ENCODE measurements around the gene CELSR1.

Gene CELSR1

DNA sequence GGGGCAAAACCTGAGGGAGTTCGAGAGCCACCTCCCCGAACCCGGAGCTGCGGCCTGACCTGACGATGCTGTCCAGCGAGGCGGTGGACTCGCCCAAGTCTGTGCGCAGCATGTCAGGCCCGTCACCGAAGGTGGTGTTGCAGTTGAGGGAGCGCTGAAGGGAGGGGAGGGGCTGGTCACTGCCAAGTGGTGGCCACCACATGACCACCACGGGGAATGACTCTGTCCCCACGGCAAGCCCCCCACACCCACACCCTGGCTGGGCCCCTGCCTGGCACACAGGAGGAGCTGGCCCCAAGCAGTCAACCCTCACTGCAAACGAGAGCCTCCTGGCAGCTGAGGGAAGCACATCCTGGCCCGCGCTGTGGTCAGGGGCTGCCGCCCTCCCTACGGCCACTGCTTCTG is 171.1 kb downstream of the CELSR1 start:
- DNase-seq (ENCODE audit: low read depth in 2 of 2) = no peak

DNA sequence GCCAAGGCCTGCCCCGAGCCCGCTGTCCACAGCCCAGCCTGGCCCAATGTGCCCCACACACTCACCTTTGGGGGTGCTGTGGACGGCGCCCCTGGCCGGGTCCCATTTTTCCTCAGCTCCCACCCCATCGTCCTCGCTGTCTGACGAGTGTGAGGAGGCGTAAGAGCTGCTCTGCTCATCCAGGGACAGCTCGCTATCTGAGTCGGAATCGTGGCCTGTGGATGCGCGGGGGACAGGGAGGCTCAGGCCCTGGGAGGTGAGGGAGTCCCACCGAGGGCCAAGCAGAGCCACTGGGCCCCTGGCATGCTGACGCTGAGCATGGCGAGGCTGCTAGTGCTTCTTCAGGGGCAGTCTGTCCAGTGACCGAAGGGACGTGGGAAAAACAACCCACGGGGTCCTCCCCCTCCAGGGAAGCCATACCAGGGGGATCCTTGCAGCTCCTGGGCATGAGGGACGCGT is 172.2 kb downstream of the CELSR1 start:
- DNase-seq (ENCODE audit: low read depth in 2 of 2) = no peak

DNA sequence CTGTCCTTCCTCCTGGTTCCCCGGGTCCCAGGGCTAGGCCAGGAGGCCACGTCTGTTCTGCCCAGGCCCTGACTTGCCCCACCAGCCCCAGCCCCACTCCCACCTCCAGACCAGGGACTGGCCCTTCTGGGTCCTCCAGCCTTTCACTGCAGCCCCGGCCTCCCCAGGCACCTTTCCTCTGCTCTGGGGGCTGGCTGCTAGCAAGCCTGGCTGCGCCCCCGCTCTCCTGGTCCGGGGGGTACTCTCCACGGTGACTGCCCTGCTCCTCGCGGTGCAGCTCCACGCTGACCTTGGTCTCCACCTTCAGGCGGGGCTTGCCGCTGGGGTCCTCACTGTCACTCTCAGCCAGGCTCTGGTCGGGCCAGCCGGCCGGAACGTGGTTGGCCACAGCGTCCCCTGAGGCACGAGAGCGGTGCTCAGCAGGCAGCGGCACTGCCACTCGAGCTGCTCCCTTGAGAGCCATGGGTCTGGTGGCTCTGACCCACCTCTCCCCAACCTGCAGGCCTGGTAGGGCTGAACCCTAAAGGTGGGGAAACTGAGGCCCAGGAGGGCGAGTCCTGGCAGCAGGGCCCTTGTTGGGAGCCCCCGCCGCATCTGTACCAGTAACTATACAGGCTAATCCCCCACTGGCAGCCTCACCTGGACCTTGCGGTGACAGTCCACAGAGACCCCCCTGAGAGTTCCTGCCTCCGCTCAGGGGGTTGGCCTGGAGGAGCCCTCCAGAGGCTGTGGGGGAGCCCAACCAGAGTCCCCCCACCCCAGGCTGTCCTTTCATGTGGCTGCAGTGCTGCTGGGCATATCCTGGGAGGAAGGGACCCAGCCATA is 172.9 kb downstream of the CELSR1 start:
- no peak for DNase-seq (ENCODE audit: low read depth in 2 of 2)

DNA sequence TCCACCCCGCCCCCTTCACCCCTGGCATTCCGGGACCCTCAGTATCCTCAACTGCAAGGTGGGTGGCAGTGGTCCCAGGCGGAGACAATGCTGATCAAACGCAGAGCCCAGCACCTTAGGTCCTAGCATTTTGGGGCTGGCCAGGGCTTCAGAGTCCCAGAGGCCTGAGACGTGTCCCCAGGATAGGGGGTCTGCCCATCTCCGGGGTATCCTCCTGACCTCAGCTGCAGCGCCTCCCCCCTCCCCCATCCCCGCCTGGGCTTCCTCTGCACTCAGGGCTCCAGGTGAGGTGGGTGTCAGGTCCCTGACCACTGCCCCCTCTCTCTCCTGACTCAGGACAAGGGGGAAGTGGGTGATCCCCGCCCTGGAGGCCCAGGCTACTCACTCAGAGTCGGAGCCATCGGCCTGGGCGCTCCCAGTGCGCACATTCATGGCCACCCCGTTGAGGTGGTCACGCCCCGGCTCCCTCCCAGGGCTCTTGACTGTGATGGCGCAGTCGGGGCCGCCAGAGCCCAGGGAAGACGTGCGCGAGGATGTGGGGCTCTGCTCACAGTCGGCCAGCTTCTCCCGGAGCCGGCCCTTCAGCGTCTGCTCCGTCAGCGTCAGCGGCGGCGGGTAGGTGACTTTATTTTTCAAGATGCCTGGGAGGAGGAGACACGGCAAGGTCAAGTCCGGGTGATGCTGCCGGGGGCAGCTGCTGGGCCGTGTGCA is 173.7 kb downstream of the CELSR1 start:
- no peak for DNase-seq (ENCODE audit: low read depth in 2 of 2)

DNA sequence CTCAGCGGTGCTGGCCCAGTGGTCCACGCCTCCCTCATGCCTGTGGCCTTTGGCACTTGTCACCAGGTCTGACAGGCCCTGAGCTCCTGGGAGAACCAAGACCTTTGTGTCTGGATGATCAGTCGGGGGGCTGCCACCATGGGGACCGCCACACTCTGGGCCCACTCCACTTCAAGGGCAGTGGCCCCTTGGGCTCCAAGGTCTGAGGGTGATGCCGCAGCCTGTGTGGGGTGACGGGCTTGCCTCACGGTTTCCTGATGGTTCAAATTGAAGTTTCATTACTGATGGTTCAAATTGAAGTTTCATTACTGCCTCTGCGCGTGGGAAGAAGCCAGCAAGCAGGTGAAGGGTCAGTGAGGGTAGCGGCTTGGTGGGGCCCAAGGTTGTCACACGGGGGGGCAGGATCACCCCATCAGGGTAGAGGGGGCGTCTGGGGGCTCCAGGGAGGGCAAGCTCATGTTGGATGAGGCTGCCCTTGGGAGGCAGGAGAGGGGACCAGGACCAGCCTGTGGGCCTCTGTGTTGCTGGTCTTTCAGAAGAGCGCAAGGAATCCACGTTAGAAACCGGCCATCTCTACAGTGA is 174.4 kb downstream of the CELSR1 start:
- no peak for DNase-seq (ENCODE audit: low read depth in 2 of 2)

DNA sequence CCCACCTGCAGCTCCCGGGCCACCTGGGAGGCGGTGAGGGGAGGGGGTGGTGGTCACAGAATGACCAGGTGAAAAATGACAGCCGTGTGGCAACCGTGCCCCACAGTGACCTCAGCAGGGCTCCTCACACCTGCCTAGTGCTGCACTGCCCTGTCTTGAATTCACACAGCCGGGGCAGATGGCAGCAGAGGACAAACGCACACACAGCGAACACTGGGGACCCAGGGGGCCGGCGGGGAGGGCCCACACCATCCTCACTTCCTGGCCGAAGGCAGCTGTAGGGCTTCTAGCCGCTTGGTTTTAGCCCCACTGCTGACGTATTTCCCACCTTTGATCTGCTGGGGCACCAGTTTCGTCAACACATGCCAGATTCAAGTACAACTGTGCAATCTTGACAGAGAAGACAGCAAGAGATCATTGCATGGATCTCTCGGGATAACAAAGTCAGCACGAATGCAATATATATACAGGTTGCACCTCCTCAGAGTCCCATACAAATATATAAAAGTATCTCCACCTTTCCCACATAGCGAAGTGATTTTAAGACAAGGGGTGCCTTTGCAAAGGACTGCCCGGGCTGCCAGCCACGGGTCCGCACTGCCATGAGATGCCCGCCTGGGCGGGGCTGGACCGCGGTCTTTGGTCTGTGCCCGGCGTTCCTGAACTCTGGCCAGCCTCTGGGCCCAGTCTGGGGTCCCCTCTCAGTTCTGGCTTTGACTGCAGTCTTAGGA is 175.1 kb downstream of the CELSR1 start:
- DNase-seq (ENCODE audit: low read depth in 2 of 2) = no peak

DNA sequence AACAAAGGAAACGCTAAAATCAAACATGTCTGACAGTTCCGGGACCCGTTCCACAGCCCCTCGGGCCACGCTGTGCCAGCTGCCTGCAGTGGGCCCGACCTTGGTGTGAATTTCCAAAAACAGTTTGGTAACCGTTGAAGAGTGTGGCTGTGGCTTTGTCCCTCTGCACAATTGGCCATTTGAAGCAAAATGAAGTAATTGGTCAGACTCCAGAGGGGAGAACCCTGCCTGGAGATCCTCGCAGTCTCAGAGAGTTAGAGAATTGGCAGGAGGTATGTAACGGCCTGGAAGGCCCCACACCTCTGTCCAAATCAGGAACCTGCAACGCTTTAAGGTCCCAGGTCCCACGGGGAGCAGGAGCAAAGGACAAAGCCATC is 175.6 kb downstream of the CELSR1 start:
- no peak for DNase-seq (ENCODE audit: low read depth in 2 of 2)

DNA sequence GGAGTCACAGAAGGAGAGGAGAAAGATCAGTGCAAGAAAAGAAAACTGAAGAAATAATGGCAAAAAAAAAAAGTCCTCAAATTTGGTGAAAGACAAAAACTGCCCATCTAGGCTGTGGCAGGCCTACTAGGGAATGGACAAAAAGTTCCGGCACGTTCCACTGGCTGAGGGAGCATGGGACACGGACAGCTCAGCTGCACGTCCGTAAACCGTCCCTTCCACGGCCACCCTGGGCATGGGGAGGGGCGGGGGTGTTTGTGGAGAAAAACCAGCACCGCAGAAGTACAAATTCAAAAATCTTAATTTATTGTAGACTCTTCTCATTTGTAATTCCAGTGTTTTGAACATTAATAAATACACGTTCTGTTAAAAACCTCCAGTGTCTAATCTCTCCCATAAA is 176.5 kb downstream of the CELSR1 start:
- no peak for DNase-seq (ENCODE audit: low read depth in 2 of 2)

DNA sequence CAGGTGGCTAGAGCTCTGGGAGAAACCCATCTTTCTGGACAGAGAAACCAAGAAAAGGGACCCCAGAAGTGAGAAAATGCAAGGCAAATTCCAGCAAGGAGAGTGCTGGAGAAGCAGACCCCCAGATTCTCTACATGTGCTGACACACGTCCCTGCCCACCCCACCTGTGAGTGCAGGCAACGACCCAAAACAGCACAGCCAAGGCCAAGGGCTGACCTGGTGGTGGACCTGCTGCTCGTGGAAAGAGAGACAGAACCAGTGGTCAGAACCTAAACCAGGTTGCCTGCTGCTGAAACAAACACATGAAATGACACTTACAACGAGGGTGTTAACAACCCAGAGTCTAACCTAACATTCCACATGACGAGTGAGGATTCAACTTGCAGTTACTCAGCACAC is 177.3 kb downstream of the CELSR1 start:
- no peak for DNase-seq (ENCODE audit: low read depth in 2 of 2)

DNA sequence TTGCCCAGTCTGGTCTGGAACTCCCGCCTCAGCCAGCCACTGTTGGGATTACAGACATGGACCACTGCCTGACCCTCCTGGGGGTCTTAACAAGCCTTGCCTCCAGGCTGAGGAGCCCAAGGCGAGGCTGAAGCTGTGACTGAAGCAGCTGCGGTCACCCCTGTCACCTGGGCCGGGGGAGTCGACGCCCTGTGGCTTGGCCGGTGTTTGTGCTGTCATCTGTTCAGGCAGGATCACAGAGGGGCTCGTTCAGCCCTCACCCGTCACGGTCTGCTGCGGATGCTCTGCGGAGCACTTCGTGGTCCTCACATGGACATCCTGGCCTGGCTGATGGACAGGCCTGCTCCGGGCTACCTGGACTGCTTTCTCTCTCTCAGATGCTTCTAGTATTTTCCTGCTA is 178.1 kb downstream of the CELSR1 start:
- DNase-seq (ENCODE audit: low read depth in 2 of 2) = no peak

DNA sequence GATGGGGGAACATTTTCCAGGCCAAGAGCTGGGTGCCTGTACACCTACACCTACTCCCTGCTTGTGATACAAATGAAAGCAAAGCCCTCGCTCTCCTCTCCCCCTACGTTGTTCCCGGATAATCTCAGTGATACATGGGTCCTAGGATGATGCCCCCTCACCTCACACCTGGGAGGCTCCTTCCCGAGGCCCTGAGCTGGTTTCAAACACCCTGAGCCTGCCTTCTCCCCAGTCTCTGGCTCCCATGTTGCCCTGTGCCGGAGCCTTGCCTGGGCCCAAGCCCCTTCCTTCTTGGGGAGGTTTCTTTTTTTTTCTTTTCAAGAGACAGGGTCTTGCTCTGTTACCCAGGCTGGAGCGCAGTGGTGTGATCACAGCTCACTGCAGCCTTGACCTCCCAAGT is 178.7 kb downstream of the CELSR1 start:
- no peak for DNase-seq (ENCODE audit: low read depth in 2 of 2)

DNA sequence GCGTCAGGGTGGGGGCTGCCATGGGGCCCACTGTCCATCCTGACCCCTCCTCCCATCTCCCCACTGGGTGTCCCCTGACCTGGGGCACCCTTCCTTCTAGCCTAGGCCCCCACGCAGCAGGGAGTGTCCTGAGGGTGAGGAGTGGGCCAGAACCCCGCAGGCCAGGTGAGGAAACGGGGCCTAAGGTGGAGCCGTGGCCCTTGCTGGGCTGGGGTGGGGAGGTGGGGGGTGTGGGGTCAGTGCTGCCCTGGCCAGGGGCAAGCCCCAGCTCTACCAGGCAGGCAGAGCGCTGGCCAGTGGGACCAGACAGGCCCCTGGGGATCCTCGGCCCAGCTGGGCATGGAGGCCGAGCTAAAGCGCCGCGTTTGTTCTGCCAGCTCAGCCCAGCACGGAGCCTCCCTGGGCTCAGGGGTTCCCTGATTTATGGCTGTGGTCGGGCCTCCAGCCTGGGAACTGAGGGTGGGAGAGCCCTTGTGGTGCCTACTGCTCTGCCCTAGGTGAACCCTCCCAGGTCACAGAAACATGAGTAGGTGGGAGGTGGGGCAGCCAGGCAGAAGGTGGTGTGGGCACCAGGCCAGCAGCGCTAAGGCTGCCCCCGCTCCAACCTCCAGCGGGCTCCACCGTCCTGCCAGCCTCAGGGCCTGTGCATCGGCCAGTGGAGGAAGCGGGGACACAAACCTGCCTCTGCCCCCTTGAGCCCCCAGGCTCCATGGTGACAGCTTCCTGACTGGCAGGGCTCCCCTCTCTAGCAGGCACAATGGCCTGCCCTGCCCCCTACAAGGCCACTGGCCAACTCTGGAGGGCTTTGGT is 179.5 kb downstream of the CELSR1 start:
- DNase-seq (ENCODE audit: low read depth in 2 of 2) = no peak

DNA sequence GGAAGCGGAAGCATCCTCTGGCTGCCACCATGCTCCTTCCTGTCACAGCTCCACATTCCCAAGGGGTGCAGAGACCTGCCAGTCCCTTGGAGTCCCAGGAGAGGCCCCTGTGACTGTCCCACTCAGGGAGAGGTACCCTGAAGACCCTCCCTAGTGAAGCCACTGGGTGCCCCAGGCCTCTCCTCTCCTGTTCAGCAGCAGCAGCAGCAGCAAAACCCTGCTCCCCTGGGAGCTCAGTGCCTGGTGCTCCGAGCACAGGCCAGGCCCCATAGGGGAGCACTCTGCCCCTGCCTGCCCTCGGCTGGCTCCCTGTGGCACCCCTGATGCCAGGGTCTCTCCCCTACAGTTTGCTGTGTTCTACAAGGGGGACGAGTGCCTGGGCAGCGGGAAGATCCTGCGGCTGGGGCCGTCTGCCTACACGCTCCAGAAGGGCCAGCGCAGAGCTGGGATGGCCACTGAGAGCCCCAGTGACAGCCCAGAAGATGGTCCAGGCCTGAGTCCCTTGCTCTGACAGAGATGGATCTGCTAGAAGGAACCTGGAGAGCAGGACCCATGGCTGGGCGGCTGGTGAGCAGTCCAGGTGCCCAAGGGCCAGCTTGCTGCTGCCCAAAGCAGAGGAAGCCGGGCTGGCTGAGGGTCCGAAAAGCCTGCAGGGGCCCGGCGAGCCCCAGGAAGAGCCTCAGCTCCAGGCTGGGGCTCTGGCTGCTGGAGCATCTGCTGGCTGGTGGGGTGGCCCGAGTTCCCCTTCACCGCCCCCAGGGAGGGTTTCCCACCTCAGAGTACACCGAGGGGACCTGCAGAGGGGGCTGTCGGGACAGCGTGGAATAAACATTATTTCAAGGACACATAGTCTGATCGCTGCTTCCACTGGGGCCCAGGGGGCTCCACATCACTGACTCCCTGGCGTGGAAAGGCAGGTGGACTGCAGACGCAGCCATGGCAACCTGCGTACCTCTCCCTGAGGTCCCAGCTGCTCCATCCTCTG is 180.6 kb downstream of the CELSR1 start:
- DNase-seq (ENCODE audit: low read depth in 2 of 2) = no peak

DNA sequence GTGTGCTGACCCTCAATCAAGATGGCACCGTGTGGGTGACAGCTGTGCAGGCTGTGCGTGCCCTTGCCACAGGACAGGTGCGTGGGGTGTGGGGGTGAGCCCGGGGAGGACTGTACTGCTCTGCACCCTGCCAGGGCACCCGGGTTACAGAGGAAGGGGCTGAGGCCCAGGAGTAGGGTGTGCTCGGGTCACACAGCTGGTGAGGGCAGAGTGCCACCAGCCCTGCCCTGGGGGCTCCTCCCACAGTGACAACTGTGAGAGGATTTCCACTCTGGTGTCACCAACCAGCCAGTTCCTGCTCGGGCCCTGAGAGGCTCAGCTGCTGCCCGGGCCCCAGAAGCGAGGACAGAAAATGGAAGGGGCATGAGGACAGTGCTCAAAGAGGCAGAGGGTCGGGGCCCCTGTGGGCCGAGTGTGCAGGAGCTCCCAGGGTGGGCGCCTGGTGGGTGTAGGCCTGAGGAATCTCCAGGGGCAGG is 181.4 kb downstream of the CELSR1 start:
- DNase-seq (ENCODE audit: low read depth in 2 of 2) = no peak

DNA sequence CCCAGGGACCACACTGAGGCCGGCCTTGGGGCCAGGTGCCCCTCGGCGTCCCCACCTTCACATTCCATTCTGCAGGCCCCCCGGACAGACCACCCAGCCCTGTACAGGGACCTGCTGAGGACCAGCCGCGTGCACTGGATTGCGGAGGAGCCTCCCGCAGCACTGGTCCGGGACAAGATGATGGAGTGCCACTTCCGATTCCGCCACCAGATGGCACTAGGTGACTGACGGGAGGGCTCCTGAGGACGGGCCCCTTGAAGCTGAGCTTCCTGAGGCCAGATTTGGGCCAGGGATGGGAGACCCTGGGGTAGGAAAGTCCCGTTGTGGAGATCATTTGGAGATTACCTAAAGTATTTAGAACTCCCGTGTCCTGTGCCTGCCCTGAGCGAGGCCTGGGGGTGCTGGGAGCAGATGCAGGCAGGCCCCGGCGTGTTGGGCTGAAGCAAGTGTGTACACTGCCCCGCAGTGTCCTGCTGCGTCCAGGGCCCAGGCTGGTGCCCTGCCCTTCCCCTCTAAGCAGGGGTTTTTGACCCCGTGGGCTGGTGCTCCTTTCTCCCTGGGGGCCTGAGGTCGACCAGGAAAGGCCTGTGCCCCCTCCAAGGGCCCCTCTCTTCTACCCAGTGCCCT is 181.9 kb downstream of the CELSR1 start:
- DNase-seq (ENCODE audit: low read depth in 2 of 2) = no peak

DNA sequence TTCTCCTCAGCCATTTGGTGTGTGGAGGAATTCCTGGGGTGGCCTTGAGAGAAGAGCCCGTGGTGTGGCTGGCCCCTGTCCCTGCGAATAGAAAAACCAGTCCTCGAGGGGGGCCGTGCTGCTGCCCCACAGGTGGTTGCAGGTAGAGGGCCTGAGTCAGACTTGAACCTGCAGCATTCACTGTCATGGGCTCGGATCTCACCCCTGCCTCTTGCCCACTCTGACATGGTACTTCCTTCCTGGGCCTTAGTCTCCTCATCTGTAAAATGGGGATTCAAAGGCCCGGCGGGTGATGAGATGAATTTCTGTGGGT is 182.5 kb downstream of the CELSR1 start:
- DNase-seq (ENCODE audit: low read depth in 2 of 2) = no peak

DNA sequence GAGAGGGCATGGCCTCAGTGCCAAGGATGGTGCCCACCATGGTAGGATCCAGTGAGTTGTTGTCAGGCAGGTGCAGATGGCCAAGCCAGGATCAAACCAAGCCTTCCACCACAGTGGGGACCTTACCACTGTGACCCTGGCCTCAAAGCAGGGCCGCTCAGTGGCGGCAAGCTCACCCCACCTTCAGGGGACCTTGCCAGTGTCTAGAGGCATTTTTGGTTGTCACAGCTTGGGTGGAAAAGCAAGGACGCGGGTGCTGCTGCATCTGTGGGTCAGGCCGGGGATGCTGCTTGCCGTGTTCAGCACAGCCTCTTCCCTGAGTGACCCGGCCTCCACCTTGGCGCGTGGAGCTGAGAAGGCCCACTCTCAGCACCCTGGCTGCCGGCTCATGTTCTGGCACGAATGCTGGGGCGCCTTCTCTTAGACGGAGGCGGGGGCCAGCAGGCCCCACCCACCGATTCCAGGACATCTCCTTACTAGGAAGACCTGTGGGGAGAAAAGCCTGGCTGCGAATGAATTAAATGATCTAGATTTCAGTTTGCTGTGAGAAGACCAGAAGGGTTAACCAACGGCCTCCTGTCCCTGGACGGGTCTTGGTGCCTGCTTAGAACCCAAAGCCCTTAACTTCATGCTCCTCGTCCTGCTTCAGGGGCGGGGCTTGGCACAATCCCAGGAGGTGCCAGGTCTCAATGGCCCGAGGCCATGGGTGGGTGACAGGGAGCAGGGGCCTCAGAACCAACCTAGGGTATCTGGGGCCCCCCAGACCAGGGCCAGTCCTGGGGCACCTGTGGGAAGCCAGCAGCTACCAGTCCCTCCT is 183.0 kb downstream of the CELSR1 start:
- DNase-seq (ENCODE audit: low read depth in 2 of 2) = no peak

DNA sequence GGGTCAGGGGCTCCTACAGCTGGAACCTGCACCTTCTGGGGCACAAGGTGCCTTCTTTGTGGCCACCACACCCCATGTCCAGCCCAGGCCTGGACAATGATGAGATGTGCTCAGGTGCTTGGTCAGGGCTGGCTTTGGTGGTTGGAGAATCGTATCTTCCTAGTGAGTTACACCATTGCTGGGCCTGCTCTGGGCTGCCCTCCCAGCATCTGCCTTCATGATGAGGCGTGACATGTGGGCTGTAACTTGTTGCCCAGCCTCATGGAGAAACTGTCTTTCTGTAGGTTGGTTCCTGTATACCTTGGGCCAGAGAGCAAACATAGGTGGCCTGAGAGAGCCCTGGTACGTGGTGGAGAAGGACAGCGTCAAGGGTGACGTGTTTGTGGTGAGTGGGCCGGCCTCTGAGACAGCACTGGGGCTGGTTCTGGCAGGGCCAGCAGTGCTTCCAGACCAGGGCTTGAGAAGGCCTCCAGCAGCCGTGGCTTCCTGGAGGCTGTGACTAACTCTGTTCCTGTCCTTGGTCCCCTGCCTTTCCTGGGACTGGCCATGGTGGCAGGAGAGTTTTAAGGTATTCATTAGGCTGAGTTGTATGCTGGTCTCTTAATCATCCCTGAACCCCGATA is 183.8 kb downstream of the CELSR1 start:
- DNase-seq (ENCODE audit: low read depth in 2 of 2) = no peak
